ENCODE data around the gene LRRK2.

The LRRK2 gene

GRCh38 chr12:40184493-40185302, 40.1 kb upstream of the LRRK2 start:
- ChIA-PET POLR2A (no interaction called here), CTCF (no interaction called here)
- no peak for DNase-seq (ENCODE audit: extremely low spot score)

GRCh38 chr12:40185303-40185693, 39.5 kb upstream of the LRRK2 start:
- TF ChIP-seq ELF4 (IDR thresholded peaks at IDR 0.05) (no peak), L3MBTL2 (conservative IDR thresholded peaks at IDR 0.05) (no peak), PKNOX1 (IDR thresholded peaks at IDR 0.05) (no peak), HDGF (IDR thresholded peaks at IDR 0.05; ENCODE audit: borderline replicate concordance) (no peak), SUZ12 (IDR thresholded peaks at IDR 0.05) (no peak), LEF1 (IDR thresholded peaks at IDR 0.05; ENCODE audit: borderline replicate concordance) (no peak), SP1 (IDR thresholded peaks at IDR 0.05) (no peak), ARNT (IDR thresholded peaks at IDR 0.05) (no peak), CTBP1 (IDR thresholded peaks at IDR 0.05; ENCODE audit: borderline replicate concordance) (no peak), BHLHE40 (IDR thresholded peaks at IDR 0.05; ENCODE audit: borderline replicate concordance) (no peak), FOXM1 (IDR thresholded peaks at IDR 0.05; ENCODE audit: borderline replicate concordance) (no peak), FOXA1 (IDR thresholded peaks at IDR 0.05) (no peak), NFRKB (IDR thresholded peaks at IDR 0.05) (no peak), FOXK2 (IDR thresholded peaks at IDR 0.05) (no peak), ZNF384 (IDR thresholded peaks at IDR 0.05) (no peak), TARDBP (IDR thresholded peaks at IDR 0.05) (no peak)
- ChIA-PET CTCF (no interaction called here), POLR2A (no interaction called here)
- no peak for DNase-seq (ENCODE audit: extremely low spot score)

More at GRCh38 chr12:40184493-40185302, 40.1 kb upstream of the LRRK2 start:
- TF ChIP-seq BHLHE40 (IDR thresholded peaks at IDR 0.05; ENCODE audit: borderline replicate concordance) = no peak
- no peak for TF ChIP-seq FOXK2 (IDR thresholded peaks at IDR 0.05)
- no peak for TF ChIP-seq CTBP1 (IDR thresholded peaks at IDR 0.05; ENCODE audit: borderline replicate concordance)
- TF ChIP-seq PKNOX1 (IDR thresholded peaks at IDR 0.05) = no peak
- no peak for TF ChIP-seq ARNT (IDR thresholded peaks at IDR 0.05)
- no peak for TF ChIP-seq LEF1 (IDR thresholded peaks at IDR 0.05; ENCODE audit: borderline replicate concordance)
- TF ChIP-seq FOXA1 (IDR thresholded peaks at IDR 0.05) = no peak
- TF ChIP-seq L3MBTL2 (conservative IDR thresholded peaks at IDR 0.05) = no peak
- TF ChIP-seq FOXM1 (IDR thresholded peaks at IDR 0.05; ENCODE audit: borderline replicate concordance) = no peak
- TF ChIP-seq TARDBP (IDR thresholded peaks at IDR 0.05) = no peak
- no peak for TF ChIP-seq ELF4 (IDR thresholded peaks at IDR 0.05)
- TF ChIP-seq NFRKB (IDR thresholded peaks at IDR 0.05) = no peak

- CTCF ChIA-PET = no interaction called here
- no peak for DNase-seq (ENCODE audit: extremely low spot score)
- POLR2A ChIA-PET = no interaction called here
- no peak for TF ChIP-seq HDGF (IDR thresholded peaks at IDR 0.05; ENCODE audit: borderline replicate concordance)
- TF ChIP-seq ARNT (IDR thresholded peaks at IDR 0.05) = no peak
- no peak for TF ChIP-seq BHLHE40 (IDR thresholded peaks at IDR 0.05; ENCODE audit: borderline replicate concordance)
- no peak for TF ChIP-seq TARDBP (IDR thresholded peaks at IDR 0.05)
- no peak for TF ChIP-seq ELF4 (IDR thresholded peaks at IDR 0.05)
- TF ChIP-seq CTBP1 (IDR thresholded peaks at IDR 0.05; ENCODE audit: borderline replicate concordance) = no peak
- no peak for TF ChIP-seq FOXK2 (IDR thresholded peaks at IDR 0.05)
- no peak for TF ChIP-seq LEF1 (IDR thresholded peaks at IDR 0.05; ENCODE audit: borderline replicate concordance)
- TF ChIP-seq SUZ12 (IDR thresholded peaks at IDR 0.05) = no peak
- TF ChIP-seq ZNF384 (IDR thresholded peaks at IDR 0.05) = no peak
- TF ChIP-seq NFRKB (IDR thresholded peaks at IDR 0.05) = no peak
- no peak for TF ChIP-seq PKNOX1 (IDR thresholded peaks at IDR 0.05)
Observed at GRCh38 chr12:40188558-40189320, 36.1 kb upstream of the LRRK2 start.

- no peak for DNase-seq (ENCODE audit: extremely low spot score)
- ChIA-PET CTCF (no interaction called here), POLR2A (no interaction called here)
Observed at GRCh38 chr12:40192704-40193255, 32.0 kb upstream of the LRRK2 start.

GRCh38 chr12:40194846-40195245, 30.0 kb upstream of the LRRK2 start:
- POLR2A ChIA-PET = no interaction called here
- DNase-seq (ENCODE audit: extremely low spot score) = no peak
- CTCF ChIA-PET = no interaction called here
- TF ChIP-seq ELF4 (IDR thresholded peaks at IDR 0.05) (no peak), PKNOX1 (IDR thresholded peaks at IDR 0.05) (no peak), BHLHE40 (IDR thresholded peaks at IDR 0.05; ENCODE audit: borderline replicate concordance) (no peak), SP1 (IDR thresholded peaks at IDR 0.05) (no peak), HDGF (IDR thresholded peaks at IDR 0.05; ENCODE audit: borderline replicate concordance) (no peak), FOXM1 (IDR thresholded peaks at IDR 0.05; ENCODE audit: borderline replicate concordance) (no peak), NFRKB (IDR thresholded peaks at IDR 0.05) (no peak), ZNF384 (IDR thresholded peaks at IDR 0.05) (no peak), TARDBP (IDR thresholded peaks at IDR 0.05) (no peak), L3MBTL2 (conservative IDR thresholded peaks at IDR 0.05) (no peak), FOXK2 (IDR thresholded peaks at IDR 0.05) (no peak), FOXA1 (IDR thresholded peaks at IDR 0.05) (no peak), LEF1 (IDR thresholded peaks at IDR 0.05; ENCODE audit: borderline replicate concordance) (no peak), CTBP1 (IDR thresholded peaks at IDR 0.05; ENCODE audit: borderline replicate concordance) (no peak), ARNT (IDR thresholded peaks at IDR 0.05) (no peak), SUZ12 (IDR thresholded peaks at IDR 0.05) (no peak)

More at GRCh38 chr12:40192704-40193255, 32.0 kb upstream of the LRRK2 start:
- TF ChIP-seq ZNF384 (IDR thresholded peaks at IDR 0.05) (no peak), ARNT (IDR thresholded peaks at IDR 0.05) (no peak), FOXK2 (IDR thresholded peaks at IDR 0.05) (no peak), NFRKB (IDR thresholded peaks at IDR 0.05) (no peak), HDGF (IDR thresholded peaks at IDR 0.05; ENCODE audit: borderline replicate concordance) (no peak), L3MBTL2 (conservative IDR thresholded peaks at IDR 0.05) (no peak), FOXM1 (IDR thresholded peaks at IDR 0.05; ENCODE audit: borderline replicate concordance) (no peak), BHLHE40 (IDR thresholded peaks at IDR 0.05; ENCODE audit: borderline replicate concordance) (no peak), LEF1 (IDR thresholded peaks at IDR 0.05; ENCODE audit: borderline replicate concordance) (no peak), TARDBP (IDR thresholded peaks at IDR 0.05) (no peak)

Data from HEK293T (cell line).